ENCODE data around the gene OSGIN1.
"Not testable (repeated sequence)": the region's sequence is repeated elsewhere in the genome, so short reads cannot be mapped to it uniquely, and the experiment has no call there.

OSGIN1 gene

GRCh38 chr16:83928341-83929055, 24.5 kb upstream of the OSGIN1 start:
- DNase-seq = no peak

GRCh38 chr16:83929811-83930555, 23.1 kb upstream of the OSGIN1 start:
- no peak for DNase-seq

DNA sequence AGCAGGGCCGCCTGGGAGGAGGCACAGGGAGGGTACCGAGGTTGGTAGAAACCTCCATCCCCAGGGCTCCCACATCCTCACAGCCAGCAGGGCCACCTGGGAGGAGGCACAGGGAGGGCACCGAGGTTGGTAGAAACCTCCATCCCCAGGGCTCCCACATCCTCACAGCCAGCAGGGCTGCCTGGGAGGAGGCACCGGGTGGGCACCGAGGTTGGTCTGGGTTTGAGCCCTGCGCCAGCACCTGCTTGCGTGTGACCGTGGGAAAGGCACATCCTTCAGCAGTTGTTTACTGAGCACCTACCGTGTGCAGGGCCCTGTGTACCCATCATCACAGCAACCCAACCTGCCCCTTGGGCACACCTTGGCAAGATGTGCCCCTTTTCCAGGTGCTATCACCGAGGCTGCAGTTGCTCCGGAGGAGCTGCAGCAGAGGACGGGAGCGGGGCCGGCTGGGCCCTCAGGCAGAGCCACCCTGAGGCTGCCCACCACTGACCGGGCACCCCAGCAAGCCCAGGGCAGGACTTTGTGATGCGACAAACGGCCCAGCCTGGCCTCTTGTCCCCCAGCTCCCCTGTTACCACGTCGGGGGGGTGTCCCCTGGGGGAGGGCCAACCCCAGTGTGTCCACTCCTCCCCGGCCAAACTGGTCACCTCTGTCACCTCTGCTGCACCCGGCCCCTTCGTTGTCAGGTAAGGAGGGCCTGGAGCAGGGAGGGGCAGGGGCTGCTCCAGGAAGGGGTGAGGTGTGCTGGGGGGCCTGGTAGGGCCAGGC, 22.1 kb upstream of the OSGIN1 start:
- DNase-seq = no peak

DNA sequence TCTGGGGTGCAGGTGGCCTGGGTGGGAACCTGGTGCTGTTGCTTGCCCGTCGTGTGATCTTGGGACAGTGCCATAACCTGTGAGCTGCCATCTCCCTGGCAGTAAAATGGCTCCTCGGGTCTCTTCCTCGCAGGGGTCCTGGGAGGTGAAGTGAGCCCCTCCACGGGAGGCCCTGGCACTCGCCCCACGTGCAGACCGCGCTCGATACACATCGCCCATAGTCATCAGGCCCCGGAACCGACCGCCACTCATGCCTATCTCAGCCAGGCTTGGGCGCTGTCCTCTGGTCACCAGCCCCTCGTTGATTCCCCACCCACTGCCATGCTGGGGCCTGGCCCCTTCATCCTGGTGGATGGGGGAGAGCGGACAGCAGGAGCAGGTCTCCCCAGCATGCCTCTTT, 21.5 kb upstream of the OSGIN1 start:
- DNase-seq = no peak

- no peak for DNase-seq
Observed at GRCh38 chr16:83932304-83932703, 20.7 kb upstream of the OSGIN1 start.

DNA sequence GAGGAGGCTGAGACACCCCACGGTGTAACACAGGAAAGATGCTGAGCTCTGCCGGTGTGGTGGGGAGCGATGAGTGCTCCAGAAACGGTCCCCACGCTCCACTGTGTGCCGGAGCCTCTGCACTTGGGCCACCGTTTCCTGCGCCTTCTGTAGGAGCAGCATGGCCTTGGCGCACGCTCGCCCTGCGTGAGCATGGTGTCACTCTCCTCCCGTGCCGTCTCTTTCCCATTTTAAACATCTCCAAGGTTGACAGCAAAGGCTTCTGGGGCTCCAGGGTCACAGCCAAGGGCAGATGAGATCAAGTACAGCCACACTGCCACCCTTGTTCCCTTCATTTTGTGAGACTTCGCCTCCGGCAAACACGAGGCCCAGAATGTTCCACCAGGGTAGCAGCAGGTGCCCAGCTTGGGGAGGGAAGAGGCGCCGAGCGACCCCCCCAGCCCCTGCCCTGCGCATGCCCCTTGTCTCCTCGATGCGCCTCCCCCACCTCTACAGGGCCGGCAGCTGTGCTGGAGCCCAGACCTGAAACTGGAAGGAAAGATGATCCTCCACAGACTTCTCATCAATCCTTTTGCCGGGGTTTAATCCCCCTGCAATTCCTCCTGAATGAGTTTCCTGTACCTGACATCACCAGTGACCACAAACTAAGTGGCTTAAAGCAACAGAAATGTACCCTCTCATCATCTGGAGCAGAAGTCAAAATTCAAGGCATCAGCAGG, 19.9 kb upstream of the OSGIN1 start:
- no peak for DNase-seq

GRCh38 chr16:83933885-83934683, 19.0 kb upstream of the OSGIN1 start:
- no peak for DNase-seq

GRCh38 chr16:83934684-83934977, 18.4 kb upstream of the OSGIN1 start:
- DNase-seq = no peak

GRCh38 chr16:83935005-83935857, 17.8 kb upstream of the OSGIN1 start:
- DNase-seq = no peak

DNA sequence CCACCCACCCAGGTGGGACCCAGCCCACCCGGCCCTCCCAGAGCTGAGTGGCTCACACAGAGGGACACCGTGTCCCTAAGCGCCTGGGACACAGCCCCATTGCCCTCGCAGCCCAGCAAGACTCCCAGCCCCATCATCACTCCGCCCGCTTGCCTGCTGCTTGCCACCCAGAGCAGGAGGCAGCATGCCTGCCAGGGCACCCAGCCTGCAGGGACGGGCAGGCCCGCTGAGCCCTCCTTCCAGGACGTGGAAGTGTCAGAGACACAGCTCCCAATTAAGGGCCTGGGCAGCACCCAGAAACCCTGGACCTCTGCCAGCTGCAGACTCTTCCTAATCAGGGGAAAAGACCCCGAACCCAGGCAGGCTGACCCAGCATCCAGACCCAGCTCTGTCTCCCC, 17.2 kb upstream of the OSGIN1 start:
- no peak for DNase-seq

GRCh38 chr16:83936581-83937165, 16.4 kb upstream of the OSGIN1 start:
- no peak for DNase-seq

GRCh38 chr16:83937267-83937666, 15.8 kb upstream of the OSGIN1 start:
- DNase-seq = no peak

DNA sequence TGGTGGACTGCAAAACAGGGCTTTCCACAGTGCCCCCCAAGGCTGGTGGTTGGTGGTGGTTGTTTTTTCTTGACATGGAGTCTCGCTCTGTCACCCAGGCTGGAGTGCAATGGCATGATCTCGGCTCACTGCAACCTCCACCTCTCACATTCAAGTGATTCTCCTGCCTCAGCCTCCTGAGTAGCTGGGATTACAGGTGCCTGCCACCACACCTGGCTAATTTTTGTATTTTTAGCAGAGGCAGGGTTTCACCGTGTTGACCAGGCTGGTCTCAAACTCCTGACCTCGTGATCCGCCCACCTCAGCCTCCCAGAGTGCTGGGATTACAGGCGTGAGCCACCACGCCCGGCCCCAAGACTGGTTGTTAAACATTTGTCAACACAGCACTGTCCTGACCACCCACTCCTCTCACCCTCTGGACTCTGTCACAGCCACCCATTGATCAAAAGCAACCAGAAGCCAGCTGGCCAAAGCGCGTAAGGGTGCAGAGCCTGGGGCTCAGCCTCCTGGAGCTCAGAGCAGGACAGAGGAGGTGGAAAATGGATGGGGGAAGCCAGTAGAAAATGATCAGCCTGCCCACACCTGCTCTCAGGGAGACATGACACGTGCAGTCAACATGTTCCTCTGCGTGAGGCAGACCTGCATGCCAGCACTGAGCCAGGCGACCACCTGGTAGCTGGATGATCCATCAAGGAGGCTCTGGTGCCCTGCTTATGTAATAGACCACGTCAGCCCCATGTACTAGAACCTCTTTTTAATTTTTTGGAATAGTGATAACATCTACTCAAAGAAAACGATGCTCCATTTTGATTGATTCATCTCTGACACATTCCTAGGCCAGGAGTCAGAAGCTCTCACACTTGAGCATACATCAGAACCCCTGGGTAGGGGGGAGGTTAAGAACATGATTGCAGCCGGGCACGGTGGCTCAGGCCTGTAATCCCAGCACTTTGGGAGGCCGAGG, 14.8 kb upstream of the OSGIN1 start:
- no peak for DNase-seq

- DNase-seq = no peak
Observed at GRCh38 chr16:83939266-83939855, 13.7 kb upstream of the OSGIN1 start.

DNA sequence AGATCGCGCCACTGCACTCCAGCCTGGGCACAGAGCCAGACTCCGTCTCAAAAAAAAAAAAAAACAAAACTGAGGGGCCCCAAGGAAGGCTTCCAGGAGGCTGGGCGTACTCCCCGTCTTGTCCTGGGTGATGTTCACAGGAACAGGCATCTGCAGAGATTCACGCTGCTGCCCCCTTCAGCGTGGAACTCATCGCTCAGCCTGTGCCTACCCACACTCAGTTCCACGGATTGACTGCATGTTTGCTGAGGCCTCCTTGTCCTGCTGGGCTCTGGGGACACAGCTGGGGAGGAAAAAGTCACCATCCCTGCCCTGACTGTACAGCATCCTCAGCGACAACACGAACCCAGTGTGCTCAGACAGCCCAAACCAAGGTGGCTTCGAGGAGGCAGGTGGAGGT, 12.9 kb upstream of the OSGIN1 start:
- DNase-seq = no peak

DNA sequence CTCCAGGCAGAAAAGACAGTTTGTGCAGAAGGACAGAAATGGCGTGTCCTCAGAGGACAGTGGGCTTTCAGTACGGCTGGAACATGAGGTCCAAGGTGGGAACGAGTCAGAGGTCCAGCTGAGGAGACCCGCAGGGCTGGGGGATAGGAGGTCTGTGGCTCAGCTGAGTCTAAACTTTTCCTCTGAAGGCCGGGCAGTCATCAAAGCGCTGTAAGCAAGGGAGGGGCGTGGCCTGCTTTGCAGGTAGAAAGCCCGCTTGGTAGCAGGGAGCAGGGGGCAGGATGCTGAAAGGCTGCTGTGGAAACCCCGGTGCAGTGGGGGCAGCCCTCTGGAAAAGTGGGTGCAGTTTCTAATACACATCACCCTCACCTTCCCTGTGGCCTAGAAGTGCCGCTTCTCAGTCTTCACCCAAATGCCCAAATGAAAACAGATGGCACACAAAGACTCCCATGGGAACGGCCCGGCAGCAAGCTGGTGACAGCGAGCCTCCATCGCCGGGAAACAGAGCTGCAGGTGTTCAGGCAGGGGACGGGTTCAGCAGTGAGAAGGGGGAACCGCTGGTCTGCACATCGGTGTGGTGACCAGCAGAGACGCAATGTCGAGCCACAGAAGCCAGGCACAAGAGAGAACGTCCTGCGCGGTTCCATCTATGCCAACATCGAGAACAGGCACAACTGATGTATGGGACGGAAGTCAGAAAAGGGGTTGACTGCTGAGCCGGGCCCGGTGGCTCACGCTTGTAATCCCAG, 12.2 kb upstream of the OSGIN1 start:
- DNase-seq = no peak

DNA sequence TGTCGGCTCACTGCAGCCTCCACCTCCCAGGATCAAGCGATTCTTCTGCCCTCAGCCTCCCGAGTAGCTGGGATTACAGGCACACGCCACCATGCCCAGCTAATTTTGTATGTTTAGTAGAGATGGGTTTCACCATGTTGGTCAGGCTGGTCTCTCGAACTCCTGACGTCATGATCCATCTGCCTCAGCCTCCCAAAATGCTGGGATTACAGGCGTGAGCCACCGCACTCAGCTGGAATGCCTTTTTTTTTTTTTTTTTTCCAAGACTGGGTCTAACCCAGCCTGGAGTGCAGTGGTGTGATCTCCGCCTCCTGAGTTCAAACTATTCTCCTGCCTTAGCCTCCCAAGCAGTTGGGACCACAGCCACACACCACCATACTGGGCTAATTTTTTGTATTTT, 11.5 kb upstream of the OSGIN1 start:
- DNase-seq = not testable (repeated sequence)

- DNase-seq = no peak
Observed at GRCh38 chr16:83942074-83942473, 11.0 kb upstream of the OSGIN1 start.

Measured in SHP77 treated with DMSO at 0.1 percent for 48 hours (cell line).